Placental pericyte (primary cell): ENCODE data around the gene RP2. TPM values are rescaled to one million over a fixed set of nuclear protein-coding genes. Genes with fewer than 3 reads are reported as not detected.

Experiments
- total RNA-seq: library from RNA; depleted of rRNA; stranded (reverse); fragments of >200 nt; gene quantifications from 2 replicates; pipeline ENCODE4 v1.2.3, GENCODE V29; 2012

Gene RP2
- total RNA-seq, result 16.2 and 34.5 TPM in 2 replicates

GRCh38 chrX:46836701-46837557 lies at the start of gene RP2:
TSS of gene RP2 (plus strand) at chrX:46837043. CDS start at chrX:46837101, 58 bp downstream.

DNA sequence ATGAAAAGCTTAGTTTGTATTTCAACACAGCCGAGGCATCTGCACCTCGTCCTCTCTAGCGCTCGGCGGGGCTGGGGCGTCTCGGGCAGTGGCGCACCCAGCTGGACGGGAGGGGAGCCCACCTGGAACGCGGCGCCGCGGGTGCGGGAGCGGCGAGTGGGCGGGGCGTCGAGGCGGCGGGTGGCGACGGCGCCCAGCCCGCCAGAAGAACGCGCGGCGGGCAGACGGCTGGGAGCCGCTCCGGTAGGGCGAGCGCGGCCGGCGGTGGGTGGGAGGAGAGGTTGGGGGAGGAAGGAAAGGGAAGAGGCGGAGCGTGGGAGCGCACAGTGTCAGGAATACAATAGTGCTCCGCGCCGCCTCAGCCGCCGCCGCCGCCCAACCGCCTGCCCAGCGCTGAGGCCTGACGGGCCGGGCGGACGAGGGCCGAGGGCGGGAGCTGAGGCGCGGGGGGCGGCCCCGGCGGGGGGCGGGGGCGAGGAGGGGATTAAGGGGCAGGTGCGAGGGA lies 75.3 kb downstream of the RP2 start, which contains the start of gene JADE3:
Gene JADE3 (plus strand): TSS at position 324 of the 505 bp plus-strand sequence. CDS start 72,474 bp downstream, outside the sequence.

Other genes with a start within 250 kb of the RP2 start
- 16.2 and 68.1 TPM in 2 replicates for gene SLC9A7, start 77.9 kb upstream of the RP2 start, total RNA-seq
- 2.6 and 5.5 TPM in 2 replicates for gene JADE3, start 75.4 kb downstream of the RP2 start, total RNA-seq
- gene RGN, start 241.4 kb downstream of the RP2 start, total RNA-seq, result 1.1 TPM in 1 of 2 replicates, not detected in the other